ENCODE data around the gene ECM2. TPM values are rescaled to one million over a fixed set of nuclear protein-coding genes. Genes with fewer than 3 reads are reported as not detected.

The ECM2 gene
- total RNA-seq, 2 donors from 2014 or later = 2.6 to 14.1 TPM

DNA sequence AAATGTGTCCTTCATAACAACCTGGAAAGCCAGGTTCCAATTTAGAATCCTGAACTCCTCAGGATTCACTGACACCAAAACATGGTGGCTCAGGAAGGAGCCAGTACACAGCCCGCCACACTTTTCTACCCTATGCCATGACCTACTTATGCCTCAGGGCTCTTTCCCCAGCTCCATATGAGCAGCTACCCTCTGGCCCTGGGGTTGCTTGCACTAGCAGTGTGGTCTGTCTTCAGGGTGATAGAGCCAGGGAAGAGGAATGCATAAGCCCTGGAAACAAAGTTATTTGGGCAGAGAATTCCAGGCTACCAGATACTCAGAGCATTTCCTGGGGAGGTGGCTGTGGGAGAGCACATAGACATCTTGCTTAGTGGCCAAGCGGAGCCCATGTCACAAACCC, 15.0 kb upstream of the ECM2 start:
- intact Hi-C loops (cut with DNase I) = no loop called here
- WGBS = 92% methylated on average over 2 of the region's 2 CpGs
- TF ChIP-seq POLR2AphosphoS5 (IDR thresholded peaks at IDR 0.05) = no peak
- TF ChIP-seq, protein P1, sequence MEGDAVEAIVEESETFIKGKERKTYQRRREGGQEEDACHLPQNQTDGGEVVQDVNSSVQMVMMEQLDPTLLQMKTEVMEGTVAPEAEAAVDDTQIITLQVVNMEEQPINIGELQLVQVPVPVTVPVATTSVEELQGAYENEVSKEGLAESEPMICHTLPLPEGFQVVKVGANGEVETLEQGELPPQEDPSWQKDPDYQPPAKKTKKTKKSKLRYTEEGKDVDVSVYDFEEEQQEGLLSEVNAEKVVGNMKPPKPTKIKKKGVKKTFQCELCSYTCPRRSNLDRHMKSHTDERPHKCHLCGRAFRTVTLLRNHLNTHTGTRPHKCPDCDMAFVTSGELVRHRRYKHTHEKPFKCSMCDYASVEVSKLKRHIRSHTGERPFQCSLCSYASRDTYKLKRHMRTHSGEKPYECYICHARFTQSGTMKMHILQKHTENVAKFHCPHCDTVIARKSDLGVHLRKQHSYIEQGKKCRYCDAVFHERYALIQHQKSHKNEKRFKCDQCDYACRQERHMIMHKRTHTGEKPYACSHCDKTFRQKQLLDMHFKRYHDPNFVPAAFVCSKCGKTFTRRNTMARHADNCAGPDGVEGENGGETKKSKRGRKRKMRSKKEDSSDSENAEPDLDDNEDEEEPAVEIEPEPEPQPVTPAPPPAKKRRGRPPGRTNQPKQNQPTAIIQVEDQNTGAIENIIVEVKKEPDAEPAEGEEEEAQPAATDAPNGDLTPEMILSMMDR (IDR thresholded peaks at IDR 0.05) = no peak
- no peak for TF ChIP-seq POLR2A (IDR thresholded peaks at IDR 0.05)

DNA sequence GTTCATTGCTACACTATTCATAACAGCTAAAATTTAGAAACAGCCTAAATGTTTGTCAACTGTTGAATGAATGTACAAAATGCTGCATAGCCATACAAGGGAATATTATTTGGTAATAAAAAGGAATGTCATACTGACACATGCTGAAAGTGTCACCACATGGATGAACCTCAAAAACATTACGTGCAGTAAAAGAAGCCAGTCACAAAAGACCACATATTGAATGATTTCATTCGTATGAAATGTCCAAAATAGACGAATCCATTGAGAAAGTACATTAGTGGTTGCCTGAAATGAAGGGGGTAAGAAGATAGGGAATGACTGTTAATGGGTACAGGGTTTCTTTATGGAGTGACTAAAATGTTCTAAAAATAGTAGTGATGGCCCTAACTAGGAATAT, 11.6 kb upstream of the ECM2 start:
- H3K27ac ChIP-seq = no peak overlapping the region
- no peak overlapping the region for H3K4me3 ChIP-seq
- no peaks in the 10 kb centered on the region for H3K27me3 ChIP-seq (replicated peaks; ENCODE audit: insufficient read depth)
- intact Hi-C loops (cut with DNase I) = no loop called here
- 96% methylated on average over 3 of the region's 3 CpGs for WGBS
- no peaks in the 10 kb centered on the region for H3K9me3 ChIP-seq
- H3K36me3 ChIP-seq = no peaks in the 10 kb centered on the region
- H3K4me1 ChIP-seq (replicated peaks) = no peaks in the 10 kb centered on the region
- no peak for DNase-seq (ENCODE audit: low spot score)
- no peak for TF ChIP-seq POLR2AphosphoS5 (IDR thresholded peaks at IDR 0.05)
- TF ChIP-seq, protein P1 (IDR thresholded peaks at IDR 0.05) = no peak
- no peak for TF ChIP-seq POLR2A (IDR thresholded peaks at IDR 0.05)

More for the DNA sequence above, 15.0 kb upstream of the ECM2 start:
- no peak for DNase-seq (ENCODE audit: low spot score)
- no peaks in the 10 kb centered on the region for H3K36me3 ChIP-seq
- no peaks in the 10 kb centered on the region for H3K27me3 ChIP-seq (replicated peaks; ENCODE audit: insufficient read depth)
- no peaks in the 10 kb centered on the region for H3K9me3 ChIP-seq
- H3K4me3 ChIP-seq = no peak overlapping the region
- no peak overlapping the region for H3K27ac ChIP-seq
- no peaks in the 10 kb centered on the region for H3K4me1 ChIP-seq (replicated peaks)

- no peak for DNase-seq (ENCODE audit: low spot score)
- H3K27ac ChIP-seq = no peak overlapping the region
- WGBS = 95% methylated on average over 32 of the region's 33 CpGs
Measured at GRCh38 chr9:92545002-92545510, 9.3 kb upstream of the ECM2 start.

GRCh38 chr9:92543972-92544371, 8.2 kb upstream of the ECM2 start:
- Histone ChIP-seq H3K36me3 (no peaks in the 10 kb centered on the region), H3K27me3 (replicated peaks; ENCODE audit: insufficient read depth) (no peaks in the 10 kb centered on the region), H3K9me3 (no peaks in the 10 kb centered on the region), H3K4me1 (replicated peaks) (no peaks in the 10 kb centered on the region), H3K27ac (no peak overlapping the region), H3K4me3 (no peak overlapping the region)
- DNase-seq (ENCODE audit: low spot score) = no peak
- WGBS = 52% methylated on average over 7 of the region's 7 CpGs
- TF ChIP-seq, protein P1 (IDR thresholded peaks at IDR 0.05) = no peak
- TF ChIP-seq POLR2AphosphoS5 (IDR thresholded peaks at IDR 0.05) (no peak), POLR2A (IDR thresholded peaks at IDR 0.05) (no peak)
- intact Hi-C loops (cut with DNase I) = no loop called here

More at GRCh38 chr9:92545002-92545510, 9.3 kb upstream of the ECM2 start:
- H3K27me3 ChIP-seq (replicated peaks; ENCODE audit: insufficient read depth) = no peaks in the 10 kb centered on the region
- intact Hi-C loops (cut with DNase I) = no loop called here
- H3K9me3 ChIP-seq = no peaks in the 10 kb centered on the region
- TF ChIP-seq POLR2A (IDR thresholded peaks at IDR 0.05) (no peak), POLR2AphosphoS5 (IDR thresholded peaks at IDR 0.05) (no peak)
- TF ChIP-seq, protein P1 (IDR thresholded peaks at IDR 0.05) = no peak
- no peaks in the 10 kb centered on the region for H3K4me1 ChIP-seq (replicated peaks)
- no peak overlapping the region for H3K4me3 ChIP-seq
- no peaks in the 10 kb centered on the region for H3K36me3 ChIP-seq

DNA sequence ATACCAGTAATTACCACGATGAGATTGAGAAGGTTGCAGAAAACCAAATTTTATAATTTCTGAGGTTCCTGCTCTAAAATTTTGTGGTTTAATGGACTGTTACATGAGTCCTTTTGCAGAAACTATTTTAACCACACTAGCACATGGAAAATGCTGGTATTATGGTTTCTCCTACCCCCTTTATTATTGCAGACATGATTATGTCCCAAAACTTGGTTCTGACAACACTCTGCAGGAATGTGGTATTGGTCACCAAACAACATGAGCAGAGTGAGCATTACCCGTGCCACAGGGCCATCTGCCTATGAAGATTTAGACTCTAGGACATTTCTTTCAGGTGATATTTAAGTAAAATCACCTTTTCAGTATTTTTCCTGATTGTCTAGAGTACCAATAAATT, 2.8 kb upstream of the ECM2 start:
- Histone ChIP-seq H3K27me3 (replicated peaks; ENCODE audit: insufficient read depth) (no peaks in the 10 kb centered on the region), H3K4me3 (no peak overlapping the region), H3K4me1 (replicated peaks) (no peaks in the 10 kb centered on the region), H3K9me3 (no peaks in the 10 kb centered on the region), H3K27ac (no peak overlapping the region), H3K36me3 (no peaks in the 10 kb centered on the region)
- intact Hi-C loops (cut with DNase I) = no loop called here
- no peak for DNase-seq (ENCODE audit: low spot score)
- TF ChIP-seq POLR2AphosphoS5 (IDR thresholded peaks at IDR 0.05) (no peak), POLR2A (IDR thresholded peaks at IDR 0.05) (no peak)
- TF ChIP-seq, protein P1 (IDR thresholded peaks at IDR 0.05) = no peak
- WGBS = 70% methylated on average over 2 of the region's 2 CpGs
